HFF-Myc (cell line): ENCODE results near the gene PLEKHF1.

Experiments
- DNase-seq: peaks from one replicate; pipeline ENCODE4 v3.0.0-alpha.2; 2011; ENCODE audit warnings: low read depth; ENCODE audit errors: extremely low read depth
- H3K4me3 ChIP-seq: replicated peaks from 2 replicates; pipeline ENCODE4 v1.5.1; 2011; ENCODE audit warnings: low read depth, mild to moderate bottlenecking, control low read depth, low read length
- TF ChIP-seq, protein P1 (sequence below): IDR thresholded peaks from 2 replicates; pipeline ENCODE4 v1.5.1; 2012; ENCODE audit warnings: mild to moderate bottlenecking, low read depth, low read length, control low read depth; ENCODE audit errors: missing control alignments

Gene PLEKHF1

DNA sequence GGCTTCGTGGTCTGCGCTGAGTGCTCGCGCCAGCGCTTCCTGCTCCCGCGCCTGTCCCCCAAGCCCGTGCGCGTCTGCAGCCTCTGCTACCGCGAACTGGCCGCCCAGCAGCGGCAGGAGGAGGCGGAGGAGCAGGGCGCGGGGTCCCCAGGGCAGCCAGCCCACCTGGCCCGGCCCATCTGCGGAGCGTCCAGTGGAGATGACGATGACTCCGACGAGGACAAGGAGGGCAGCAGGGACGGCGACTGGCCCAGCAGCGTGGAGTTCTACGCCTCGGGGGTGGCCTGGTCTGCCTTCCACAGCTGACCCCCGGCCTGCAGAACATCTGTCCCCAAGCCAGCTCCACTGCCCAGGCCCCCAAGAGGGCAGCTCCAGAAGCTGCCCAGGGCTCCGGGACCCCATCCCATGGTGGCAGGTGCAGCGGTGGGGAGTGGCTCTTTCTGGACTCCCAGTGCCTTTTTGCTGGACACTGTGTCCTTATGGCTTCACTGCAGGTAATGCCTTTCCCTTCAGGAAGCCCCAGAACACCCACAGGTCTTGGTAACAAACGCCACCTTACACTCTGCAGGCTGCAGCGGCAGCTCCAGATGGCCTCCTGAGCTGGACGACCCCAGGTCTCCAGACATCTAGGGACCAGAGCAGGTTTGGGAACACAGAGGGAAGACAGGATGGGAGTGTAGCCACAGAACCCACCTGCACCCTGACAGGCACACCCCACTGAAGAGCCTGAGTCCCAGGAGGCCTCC is 9.3 kb downstream of the PLEKHF1 start:
- TF ChIP-seq, protein P1, sequence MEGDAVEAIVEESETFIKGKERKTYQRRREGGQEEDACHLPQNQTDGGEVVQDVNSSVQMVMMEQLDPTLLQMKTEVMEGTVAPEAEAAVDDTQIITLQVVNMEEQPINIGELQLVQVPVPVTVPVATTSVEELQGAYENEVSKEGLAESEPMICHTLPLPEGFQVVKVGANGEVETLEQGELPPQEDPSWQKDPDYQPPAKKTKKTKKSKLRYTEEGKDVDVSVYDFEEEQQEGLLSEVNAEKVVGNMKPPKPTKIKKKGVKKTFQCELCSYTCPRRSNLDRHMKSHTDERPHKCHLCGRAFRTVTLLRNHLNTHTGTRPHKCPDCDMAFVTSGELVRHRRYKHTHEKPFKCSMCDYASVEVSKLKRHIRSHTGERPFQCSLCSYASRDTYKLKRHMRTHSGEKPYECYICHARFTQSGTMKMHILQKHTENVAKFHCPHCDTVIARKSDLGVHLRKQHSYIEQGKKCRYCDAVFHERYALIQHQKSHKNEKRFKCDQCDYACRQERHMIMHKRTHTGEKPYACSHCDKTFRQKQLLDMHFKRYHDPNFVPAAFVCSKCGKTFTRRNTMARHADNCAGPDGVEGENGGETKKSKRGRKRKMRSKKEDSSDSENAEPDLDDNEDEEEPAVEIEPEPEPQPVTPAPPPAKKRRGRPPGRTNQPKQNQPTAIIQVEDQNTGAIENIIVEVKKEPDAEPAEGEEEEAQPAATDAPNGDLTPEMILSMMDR: no peak
- no peak for DNase-seq
- no peak overlapping the region for H3K4me3 ChIP-seq

DNA sequence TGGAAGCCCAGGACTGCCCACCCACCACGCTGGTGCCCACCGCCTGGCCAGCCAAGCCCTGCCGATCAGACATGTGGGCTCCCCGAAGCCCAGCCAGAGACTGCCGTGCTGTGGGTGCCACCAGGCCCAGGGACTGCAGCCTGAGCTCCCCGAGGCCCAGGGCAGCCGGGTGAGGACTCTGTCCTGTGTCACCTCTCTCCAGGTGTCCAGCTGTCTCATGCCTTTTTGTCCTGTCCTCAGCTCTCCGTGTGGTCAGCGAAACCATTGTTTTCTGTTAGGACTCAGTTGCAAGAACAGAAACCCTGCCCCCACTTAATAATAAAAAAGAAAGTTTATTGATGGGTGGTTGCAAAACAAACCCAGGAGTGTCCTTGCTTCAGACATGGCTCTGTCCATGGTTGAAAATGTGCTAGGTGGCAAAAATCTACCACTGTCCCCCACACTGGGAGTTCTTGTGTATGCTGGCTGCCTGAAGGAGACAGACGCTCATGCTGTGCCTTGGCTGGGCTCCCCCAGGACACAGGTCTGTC is 9.9 kb downstream of the PLEKHF1 start:
- H3K4me3 ChIP-seq: no peak overlapping the region
- DNase-seq: no peak
- TF ChIP-seq, protein P1: no peak

DNA sequence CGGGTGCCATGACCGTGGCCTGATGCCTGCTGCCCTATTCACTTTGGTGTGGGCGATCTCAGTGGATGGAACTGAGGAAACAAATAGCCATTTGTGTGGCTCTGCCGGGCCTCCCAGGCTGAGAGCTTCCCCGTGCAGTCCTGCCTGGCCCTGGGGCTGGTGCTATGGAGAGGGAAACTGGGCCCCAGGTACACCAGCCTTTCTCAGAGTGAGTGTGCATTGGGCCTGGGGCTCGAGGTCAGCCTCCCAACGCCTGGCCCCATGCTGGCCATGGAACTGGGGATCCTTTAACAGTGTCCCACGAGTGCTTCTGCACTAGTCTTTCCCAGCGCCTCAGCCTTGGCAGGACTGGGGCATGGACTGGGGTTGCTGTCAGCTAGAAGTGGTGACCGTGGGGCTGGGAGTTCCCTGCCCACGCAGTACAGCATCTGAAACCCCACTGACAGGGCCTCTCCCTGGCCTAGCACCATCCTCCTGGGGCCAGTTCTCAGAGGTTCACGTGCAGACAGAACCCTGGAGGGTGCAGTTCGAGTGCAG is 10.5 kb downstream of the PLEKHF1 start:
- H3K4me3 ChIP-seq: no peak overlapping the region
- TF ChIP-seq, protein P1: no peak
- no peak for DNase-seq

DNA sequence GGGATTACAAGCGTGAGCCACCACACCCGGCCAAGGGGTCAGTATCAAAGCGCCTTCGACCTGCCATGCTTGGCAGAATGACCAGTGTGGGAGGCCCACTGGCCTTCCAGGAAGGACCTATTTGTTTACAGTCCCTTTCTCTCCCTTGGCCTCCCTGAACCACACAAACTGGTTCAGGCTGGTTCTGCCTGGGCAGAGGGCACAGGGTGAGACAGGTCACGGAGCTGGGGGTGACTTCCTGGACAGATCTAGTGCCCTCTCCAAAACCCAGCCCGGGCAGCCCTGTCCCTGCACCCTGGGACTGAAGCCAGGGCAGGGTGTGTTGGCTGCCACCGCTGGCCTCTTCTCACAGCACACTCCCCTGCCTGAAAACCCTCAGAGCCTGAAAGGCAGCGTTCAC is 11.3 kb downstream of the PLEKHF1 start:
- no peak for DNase-seq
- H3K4me3 ChIP-seq: no peak overlapping the region
- TF ChIP-seq, protein P1: no peak

DNA sequence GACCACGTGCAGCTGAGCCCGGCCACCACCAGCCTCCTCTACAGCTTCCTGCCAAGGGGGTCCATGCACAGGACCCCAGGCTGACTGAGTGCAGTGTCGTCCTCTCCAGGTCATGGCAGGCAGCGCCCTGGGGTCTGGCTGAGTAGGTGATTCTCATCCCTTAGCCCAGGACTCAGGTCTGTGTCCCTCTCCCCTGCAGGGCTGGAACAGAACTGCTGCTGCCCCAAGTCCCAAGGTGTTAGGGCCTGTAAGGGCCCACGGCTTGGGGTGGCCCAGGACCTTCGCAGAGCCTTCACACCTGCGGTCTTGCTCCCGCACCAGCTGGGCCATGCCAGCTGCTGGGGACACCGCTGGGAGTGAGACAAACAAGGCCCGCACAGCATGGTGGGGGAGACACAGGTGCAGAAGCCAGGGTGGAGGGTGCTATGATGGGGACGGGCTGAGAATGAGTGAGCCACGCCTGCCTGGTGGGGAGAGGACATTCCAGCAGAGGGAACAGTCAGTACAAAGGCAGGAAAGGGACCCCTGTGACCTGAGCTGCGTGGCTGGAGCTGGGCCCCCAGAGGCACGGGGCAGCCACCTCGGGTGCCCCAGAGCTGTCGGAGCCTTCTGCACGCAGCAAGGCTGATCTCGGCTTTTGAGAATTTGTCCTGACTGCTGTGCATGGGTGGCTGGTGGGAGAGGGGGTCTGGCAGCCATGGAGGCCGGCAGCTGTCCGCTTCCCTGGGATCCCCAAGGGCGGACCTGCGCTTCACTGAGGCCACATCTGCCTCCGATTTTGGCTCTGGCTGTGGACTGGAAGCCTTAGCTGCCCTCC is 11.9 kb downstream of the PLEKHF1 start:
- H3K4me3 ChIP-seq: no peak overlapping the region
- no peak for DNase-seq
- TF ChIP-seq, protein P1: no peak

DNA sequence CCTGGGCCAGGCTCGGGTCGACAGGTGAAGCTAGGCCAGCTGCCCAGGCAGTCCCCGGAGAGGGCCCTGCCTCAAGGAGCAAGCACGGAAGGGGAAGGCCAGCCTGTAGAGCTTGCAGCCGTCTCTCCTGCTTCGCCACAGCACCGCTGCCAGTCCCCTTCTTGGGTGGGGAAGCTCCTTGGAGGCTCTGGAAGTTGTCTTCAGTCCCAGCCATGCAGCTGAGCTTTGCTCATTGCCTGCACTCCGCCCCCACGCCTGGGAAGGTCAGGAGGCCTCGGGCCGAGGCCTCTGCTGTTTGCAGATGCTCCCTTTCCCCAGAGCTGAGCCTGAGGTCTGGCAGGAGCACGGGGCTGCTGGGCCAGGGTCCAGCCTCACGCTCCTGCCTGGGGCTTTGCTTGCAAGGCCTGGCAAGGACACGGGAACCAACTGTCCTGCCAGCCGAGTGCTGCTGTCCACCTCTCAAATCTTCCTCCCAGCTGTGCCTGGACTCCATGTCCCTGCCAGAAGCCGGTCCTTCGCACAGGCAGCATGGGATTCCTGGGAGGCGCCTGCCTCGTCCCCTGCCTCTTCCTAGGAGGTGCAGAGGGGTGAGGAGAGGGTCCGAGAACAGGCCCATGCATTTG is 13.3 kb downstream of the PLEKHF1 start:
- H3K4me3 ChIP-seq: no peak overlapping the region
- TF ChIP-seq, protein P1: no peak
- DNase-seq: no peak
